GM21360 (cell line): Measurements from ENCODE around the gene BBS12.
"Not testable (repeated sequence)": the region's sequence is repeated elsewhere in the genome, so short reads cannot be mapped to it uniquely, and the experiment has no call there.

Experiments
- ATAC-seq: cut with Tn5 transposase; IDR thresholded peaks from one replicate; pipeline ENCODE4 v1.9.1; 2021; ENCODE audit warnings: mild to moderate bottlenecking, moderate library complexity; ENCODE audit not compliant: unreplicated experiment

The BBS12 gene

GRCh38 chr4:122764071-122764820, 31.7 kb downstream of the BBS12 start:
- ATAC-seq, result no peak

GRCh38 chr4:122764821-122765215, 32.3 kb downstream of the BBS12 start:
- peak; percentile 88 for ATAC-seq

- ATAC-seq, result no peak
Measured at GRCh38 chr4:122765692-122766352, 33.3 kb downstream of the BBS12 start.

- no peak for ATAC-seq
Measured at GRCh38 chr4:122766353-122766705, 33.8 kb downstream of the BBS12 start.

GRCh38 chr4:122766950-122767349, 34.4 kb downstream of the BBS12 start:
- ATAC-seq, result no peak

GRCh38 chr4:122771724-122772123, 39.2 kb downstream of the BBS12 start:
- ATAC-seq, result no peak

- ATAC-seq, result no peak
Measured at GRCh38 chr4:122772311-122772710, 39.8 kb downstream of the BBS12 start.

GRCh38 chr4:122772986-122773385, 40.5 kb downstream of the BBS12 start:
- ATAC-seq, result no peak

- no peak for ATAC-seq
Measured at GRCh38 chr4:122775039-122775438, 42.5 kb downstream of the BBS12 start.

- ATAC-seq, result no peak
Measured at GRCh38 chr4:122775987-122776836, 43.7 kb downstream of the BBS12 start.

GRCh38 chr4:122776916-122777315, 44.4 kb downstream of the BBS12 start:
- ATAC-seq, result no peak

- ATAC-seq, result no peak
Measured at GRCh38 chr4:122777846-122778673, 45.6 kb downstream of the BBS12 start.

- ATAC-seq, result no peak
Measured at GRCh38 chr4:122781486-122781885, 49.0 kb downstream of the BBS12 start.

GRCh38 chr4:122783301-122784215, 51.1 kb downstream of the BBS12 start:
- ATAC-seq, result no peak

GRCh38 chr4:122784261-122784660, 51.8 kb downstream of the BBS12 start:
- ATAC-seq, result no peak

GRCh38 chr4:122785099-122785498, 52.6 kb downstream of the BBS12 start:
- no peak for ATAC-seq

GRCh38 chr4:122786296-122786695, 53.8 kb downstream of the BBS12 start:
- ATAC-seq, result not testable (repeated sequence)

GRCh38 chr4:122786920-122787319, 54.4 kb downstream of the BBS12 start:
- not testable (repeated sequence) for ATAC-seq

- no peak for ATAC-seq
Measured at GRCh38 chr4:122787940-122788339, 55.4 kb downstream of the BBS12 start.

- ATAC-seq, result no peak
Measured at GRCh38 chr4:122788935-122789334, 56.4 kb downstream of the BBS12 start.
